GM12878 (cell line): ENCODE data around the gene WNT7A. TPM values are rescaled to one million over a fixed set of nuclear protein-coding genes. Genes with fewer than 3 reads are reported as not detected.

Source experiments
- ATAC-seq: fragments of 200-7000 bp; cut with Tn5 transposase; 3 replicates; pipeline ENCODE4 v1.9.1; 2020; ENCODE audit warnings: mild to moderate bottlenecking, moderate library complexity
- BruUV-seq: library from RNA; stranded (reverse); fragments of 400-500 nt; replicated peaks from 2 replicates; lab custom pipeline; 2021; lab: Mats Ljungman, UMichigan
- CTCF ChIA-PET: fragments of 300-600 bp; sonication (Branson Sonifier 250); formaldehyde crosslinking; extraction: SDS; loops from one replicate; lab custom pipeline; 2021; ENCODE audit warnings: inconsistent platforms; lab: Yijun Ruan, JAX
- POLR2A ChIA-PET: fragments of 350-600 bp; formaldehyde crosslinking; extraction: SDS; loops from one replicate; lab custom pipeline; 2021; ENCODE audit warnings: inconsistent platforms; lab: Charles Lee
- RAD21 ChIA-PET: fragments of 300-600 bp; sonication (Branson Sonifier 250); formaldehyde crosslinking; loops from one replicate; lab custom pipeline; 2023; ENCODE audit warnings: antibody characterized with exemption; ENCODE audit not compliant: unreplicated experiment; lab: Charles Lee
- SMC1A ChIA-PET: fragments of 300-600 bp; sonication (Branson Sonifier 250); formaldehyde crosslinking; loops from one replicate; lab custom pipeline; 2023; ENCODE audit not compliant: unreplicated experiment, uncharacterized antibody; lab: Charles Lee
- DNase-seq: peaks from one replicate; pipeline ENCODE4 v3.0.0-alpha.2; 2011; ENCODE audit warnings: low read depth, low spot score
- FAIRE-seq: peaks from 3 replicates; lab custom pipeline; 2011; peaks lifted over from hg19 to GRCh38; lab: Jason Lieb, UNC
- H2AFZ ChIP-seq: 2 replicates; pipeline ENCODE4 v1.6.0; 2011; ENCODE audit warnings: low read depth, low read length, control low read depth; ENCODE audit not compliant: control insufficient read depth
- H3K27ac ChIP-seq: 2 replicates; pipeline ENCODE4 v1.5.1; 2011; ENCODE audit warnings: control low read depth; ENCODE audit not compliant: control insufficient read depth, insufficient read depth
- H3K27me3 ChIP-seq, 2 experiments: replicated peaks in 1 of 2; 2 replicates each; pipeline versions ENCODE4 v1.6.0 to v1.6.1; 2011; ENCODE audit warnings: low read length in 1 of 2; ENCODE audit not compliant: control insufficient read depth in 2 of 2, insufficient read depth in 2 of 2
- H3K36me3 ChIP-seq, 2 experiments: 2 replicates each; pipeline ENCODE4 v1.5.1; 2011; ENCODE audit warnings: low read length in 1 of 2; ENCODE audit not compliant: control insufficient read depth in 2 of 2, insufficient read depth in 2 of 2
- H3K4me1 ChIP-seq: 2 replicates; pipeline ENCODE4 v1.6.1; 2011; ENCODE audit warnings: mild to moderate bottlenecking, low read length, moderate library complexity, mixed read lengths; ENCODE audit not compliant: control insufficient read depth, insufficient read depth
- H3K4me2 ChIP-seq: 2 replicates; pipeline ENCODE4 v1.6.0; 2011; ENCODE audit warnings: control low read depth; ENCODE audit not compliant: control insufficient read depth, insufficient read depth
- H3K4me3 ChIP-seq: fragments of 200-600 bp; sonication (generic); 2 replicates; pipeline ENCODE4 v1.5.1; 2016
- H3K79me2 ChIP-seq: 2 replicates; pipeline ENCODE4 v1.6.0; 2011; ENCODE audit warnings: low read length; ENCODE audit not compliant: control insufficient read depth, insufficient read depth
- H3K9ac ChIP-seq: 2 replicates; pipeline ENCODE4 v1.8.0; 2011; ENCODE audit warnings: low read length, control low read depth, mixed read lengths; ENCODE audit not compliant: control insufficient read depth, insufficient read depth
- H3K9me3 ChIP-seq: replicated peaks from 3 replicates; pipeline ENCODE4 v1.5.1; 2011; ENCODE audit warnings: mild to moderate bottlenecking, low read length; ENCODE audit not compliant: control insufficient read depth, insufficient read depth
- H4K20me1 ChIP-seq: 2 replicates; pipeline ENCODE4 v1.6.0; 2011; ENCODE audit not compliant: control insufficient read depth, insufficient read depth
- ASH2L ChIP-seq: fragments of 300-600, 200-600 bp; sonication (generic); IDR thresholded peaks from 2 replicates; pipeline ENCODE4 v1.6.1; 2017; ENCODE audit warnings: low read depth, mild to moderate bottlenecking, borderline replicate concordance
- CREB1 ChIP-seq: IDR thresholded peaks from 2 replicates; pipeline ENCODE4 v1.6.1; 2012; ENCODE audit warnings: low read depth, mild to moderate bottlenecking, inconsistent platforms
- IKZF2 ChIP-seq, 2 experiments: fragments of 450-650 bp; IDR thresholded peaks; 2 replicates each; pipeline ENCODE4 v1.6.1; 2017; ENCODE audit warnings: mild to moderate bottlenecking in 2 of 2, moderate library complexity in 2 of 2
- MEF2A ChIP-seq: IDR thresholded peaks from 2 replicates; pipeline ENCODE4 v1.6.1; 2011; ENCODE audit warnings: low read depth, mild to moderate bottlenecking, low read length, moderate library complexity; ENCODE audit not compliant: insufficient read depth
- MTA2 ChIP-seq: fragments of 450-650 bp; IDR thresholded peaks from 2 replicates; pipeline ENCODE4 v1.6.1; 2016; ENCODE audit warnings: low read depth, mild to moderate bottlenecking, moderate library complexity
- NFYA ChIP-seq: IDR thresholded peaks from 2 replicates; pipeline ENCODE4 v1.6.1; 2011; ENCODE audit warnings: low read depth, mild to moderate bottlenecking, low read length, improper control_type of control experiment, borderline replicate concordance
- RAD51 ChIP-seq: fragments of 450-650 bp; IDR thresholded peaks from 2 replicates; pipeline ENCODE4 v1.6.1; 2016; ENCODE audit warnings: moderate library complexity, mild to moderate bottlenecking, inconsistent platforms
- SMARCA5 ChIP-seq: fragments of 450-650 bp; IDR thresholded peaks from 2 replicates; pipeline ENCODE4 v1.6.1; 2017; ENCODE audit warnings: mild to moderate bottlenecking
- SMC3 ChIP-seq: IDR thresholded peaks from 2 replicates; pipeline ENCODE4 v1.6.1; 2011; ENCODE audit warnings: low read length, improper control_type of control experiment, borderline replicate concordance
- SRF ChIP-seq, 2 experiments: IDR thresholded peaks; 2 replicates each; pipeline ENCODE4 v1.6.1; 2011; ENCODE audit warnings: low read depth in 2 of 2, low read length in 2 of 2, mild to moderate bottlenecking in 1 of 2, moderate library complexity in 1 of 2
- SUZ12 ChIP-seq: fragments of 200-600 bp; sonication (generic); IDR thresholded peaks from one replicate; pipeline ENCODE4 v1.6.1; 2018; ENCODE audit warnings: antibody characterized with exemption, mild to moderate bottlenecking; ENCODE audit not compliant: unreplicated experiment
- TAF1 ChIP-seq: IDR thresholded peaks from 2 replicates; pipeline ENCODE4 v1.6.1; 2011; ENCODE audit warnings: mild to moderate bottlenecking, low read depth, low read length, borderline replicate concordance
- TCF12 ChIP-seq: IDR thresholded peaks from 2 replicates; pipeline ENCODE4 v1.6.1; 2011; ENCODE audit warnings: low read depth, mild to moderate bottlenecking, low read length
- YBX1 ChIP-seq: fragments of 450-650 bp; IDR thresholded peaks from 2 replicates; pipeline ENCODE4 v1.6.1; 2016; ENCODE audit warnings: antibody characterized with exemption
- ZBED1 ChIP-seq: IDR thresholded peaks from 2 replicates; pipeline ENCODE4 v1.6.1; 2016; ENCODE audit warnings: borderline replicate concordance
- ZZZ3 ChIP-seq: IDR thresholded peaks from 2 replicates; pipeline ENCODE4 v1.6.1; 2011; ENCODE audit warnings: low read depth; ENCODE audit not compliant: control insufficient read depth, insufficient read length
- WGBS: methylation state at CpG from one replicate; pipeline ENCODE4 v1.1.6; 2016; ENCODE audit warnings: low lambda C conversion rate; ENCODE audit not compliant: insufficient replicate concordance, insufficient coverage; ENCODE audit errors: missing lambda C conversion rate; 5-methylcytosine and 5-hydroxymethylcytosine counted together
- in situ Hi-C: fragments of 300-500 bp; cut with MboI; formaldehyde crosslinking; loops from 9 replicates; pipeline ENCODE4 v1.14.3; 2018; ENCODE audit warnings: mixed read lengths
- intact Hi-C: fragments of 100-400 bp; cut with micrococcal nuclease; formaldehyde crosslinking; loops from one replicate; pipeline ENCODE4 v1.14.2; 2022; ENCODE audit not compliant: unreplicated experiment
- polyA plus RNA-seq, 11 experiments: library from polyadenylated mRNA; depleted of rRNA in 4 of 11; unstranded in 6 of 11; stranded (reverse) in 5 of 11; fragments of >200 nt; fragmentation: Nextera tagmentation in 4 of 11; fragmentation: Illumina TruSeq in 1 of 11; extraction: Ambion mirVana in 4 of 11; extraction: Trizol in 1 of 11; gene quantifications; 1 replicate in 1 of 11; 2 replicates in 10 of 11; pipeline versions ENCODE4 v1.2.1 to v1.2.3, GENCODE V29; 2011 to 2016; ENCODE audit warnings: inconsistent platforms in 2 of 11, missing spikeins in 2 of 11, low read depth in 1 of 11
- total RNA-seq, 4 experiments: library from RNA; depleted of rRNA in 3 of 4; stranded (reverse); fragments of >200 nt in 3 of 4; fragmentation: Illumina TruSeq in 1 of 4; extraction: Trizol in 1 of 4; gene quantifications; 2 replicates each; pipeline versions ENCODE4 v1.2.1 to v1.2.3, GENCODE V29; 2013 to 2021

WNT7A gene
- total and polyA plus RNA-seq, 10 of the 15 experiments (the other 5 are each of a cell fraction or from before 2014, with no cell fraction given) = 0.08 TPM; not detected in 9

GRCh38 chr3:13891017-13891392 lies 11.1 kb upstream of the WNT7A start (continued):
- no peak for TF ChIP-seq MEF2A
- TF ChIP-seq, all 136 proteins: peak for 0

DNA sequence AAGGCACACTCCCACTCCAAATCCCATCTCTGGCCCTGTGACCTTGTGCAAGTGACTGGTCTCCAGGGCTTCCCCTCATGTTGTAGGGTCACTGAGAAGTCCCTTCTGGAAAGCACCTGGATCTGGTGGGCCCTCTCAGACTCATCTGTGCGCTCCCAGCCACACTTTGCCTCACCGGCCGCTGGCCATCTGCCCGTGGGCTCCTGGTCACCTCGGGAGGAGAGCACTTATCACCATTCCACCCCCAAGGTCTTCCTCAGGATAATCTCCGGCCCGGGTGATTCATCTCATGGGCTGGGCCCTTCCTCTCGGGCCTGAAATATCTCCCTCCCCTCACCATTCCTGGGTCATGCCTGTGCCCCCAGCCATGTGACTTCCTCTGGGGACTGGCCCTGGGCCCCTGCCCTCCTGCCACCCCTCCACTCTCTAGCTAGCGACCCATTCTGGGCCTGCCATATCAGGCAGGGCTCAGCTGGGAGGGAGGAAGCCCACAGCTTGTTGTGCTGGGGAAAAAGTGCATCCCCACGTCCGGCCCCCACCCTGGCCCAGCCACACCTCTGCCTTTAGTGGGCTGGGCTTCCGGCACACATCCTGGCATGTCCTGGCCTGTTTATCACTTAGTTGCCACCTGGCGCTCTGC lies 10.6 kb upstream of the WNT7A start:
- ChIA-PET SMC1A (no interaction called here), RAD21 (no interaction called here), POLR2A (no interaction called here), CTCF (interaction anchor here (1.4 kb wide), 1 partner anchor 233 kb away, joined by 5 read pairs; no protein-coding TSS in a partner anchor)
- no peak for FAIRE-seq
- no peak for DNase-seq
- H3K36me3 ChIP-seq = no peaks in the 10 kb centered on the region
- H3K79me2 ChIP-seq = no peaks in the 10 kb centered on the region
- WGBS = 24% methylated on average over 13 of the region's 13 CpGs
- no peak overlapping the region for H3K4me3 ChIP-seq
- H3K9me3 ChIP-seq = no peaks in the 10 kb centered on the region; the same call in 2 of the 3 replicates
- no peak for ATAC-seq
- H3K4me1 ChIP-seq = no peaks in the 10 kb centered on the region
- no peaks in the 10 kb centered on the region for H4K20me1 ChIP-seq
- no peak overlapping the region for H3K9ac ChIP-seq
- TF ChIP-seq SMC3 = no peak
- TF ChIP-seq SRF (IDR thresholded peaks at IDR 0.05; ENCODE audit: low read depth in 2 of 2, low read length in 2 of 2) = peak in 1 of 2 experiments; percentile 56; a peak in 1 of 4 replicates
- in situ Hi-C loops = no loop called here
- no peak overlapping the region for H3K4me2 ChIP-seq
- peak overlapping the region; percentile 17 for H2AFZ ChIP-seq
- no peaks in the 10 kb centered on the region; a peak in 1 of 4 replicates for H3K27me3 ChIP-seq
- intact Hi-C loops = loop anchor here (10.0 kb wide), 1 partner anchor 314 kb away; no protein-coding TSS in a partner anchor
- BruUV-seq = no TSS peak
- H3K27ac ChIP-seq = no peak overlapping the region

DNA sequence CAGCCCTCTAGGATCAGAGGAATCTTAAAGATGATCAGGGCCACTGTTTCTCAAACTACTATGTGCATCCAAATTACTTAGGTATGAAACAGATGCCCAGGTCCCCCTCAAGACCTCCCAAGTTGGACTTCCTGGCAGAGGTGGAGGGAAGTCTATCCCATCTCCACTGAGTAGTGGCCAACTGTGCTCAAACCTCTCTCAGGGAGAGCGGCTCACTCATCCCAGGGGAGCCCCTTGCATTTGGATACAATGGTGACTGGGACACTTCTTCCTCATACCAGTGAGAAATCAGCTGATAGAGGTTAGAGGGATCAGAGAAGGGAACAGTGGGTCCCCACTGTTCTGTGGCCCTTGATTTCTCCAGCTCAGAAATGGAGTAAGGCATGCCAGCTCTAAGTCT lies 8.7 kb upstream of the WNT7A start:
- SMC1A ChIA-PET = interaction anchor here (0.6 kb wide), 1 partner anchor 537 kb away, joined by 3 read pairs; no protein-coding TSS in a partner anchor
- POLR2A ChIA-PET = no interaction called here
- H3K79me2 ChIP-seq = no peaks in the 10 kb centered on the region
- H3K4me3 ChIP-seq = no peak overlapping the region
- RAD21 ChIA-PET = no interaction called here
- BruUV-seq = no TSS peak
- no peaks in the 10 kb centered on the region for H3K4me1 ChIP-seq
- H3K4me2 ChIP-seq = no peak overlapping the region
- no peak for DNase-seq
- H3K27me3 ChIP-seq = no peaks in the 10 kb centered on the region; a peak in 1 of 4 replicates
- H4K20me1 ChIP-seq = no peaks in the 10 kb centered on the region
- CTCF ChIA-PET = interaction anchor here (1.4 to 5.7 kb wide), 2 partner anchors 13 to 231 kb away, joined by 3 to 57 read pairs; no protein-coding TSS in a partner anchor
- H3K36me3 ChIP-seq = no peaks in the 10 kb centered on the region
- intact Hi-C loops (loop anchor here (10.0 kb wide), 1 partner anchor 394 kb away; no protein-coding TSS in a partner anchor), in situ Hi-C loops (loop anchor here (5.0 kb wide), 1 partner anchor 231 kb away; no protein-coding TSS in a partner anchor)
- no peak for ATAC-seq
- 25% methylated on average over 1 of the region's 1 CpG for WGBS
- no peak for FAIRE-seq
- H2AFZ ChIP-seq = no peak overlapping the region
- no peak overlapping the region for H3K27ac ChIP-seq
- H3K9me3 ChIP-seq = no peaks in the 10 kb centered on the region; the same call in 2 of the 3 replicates
- H3K9ac ChIP-seq = no peak overlapping the region
- TF ChIP-seq IKZF2 (IDR thresholded peaks at IDR 0.05) = no peak
- no peak for TF ChIP-seq ASH2L
- TF ChIP-seq TCF12 = no peak
- TF ChIP-seq SMARCA5 = no peak
- no peak for TF ChIP-seq ZBED1
- TF ChIP-seq NFYA = no peak
- no peak for TF ChIP-seq YBX1
- TF ChIP-seq ZZZ3 = no peak
- TF ChIP-seq CREB1 = no peak
- no peak for TF ChIP-seq TAF1
- TF ChIP-seq SUZ12 = no peak
- no peak for TF ChIP-seq RAD51
- no peak for TF ChIP-seq MTA2
